ENCODE results near the gene FADS1.

DNA sequence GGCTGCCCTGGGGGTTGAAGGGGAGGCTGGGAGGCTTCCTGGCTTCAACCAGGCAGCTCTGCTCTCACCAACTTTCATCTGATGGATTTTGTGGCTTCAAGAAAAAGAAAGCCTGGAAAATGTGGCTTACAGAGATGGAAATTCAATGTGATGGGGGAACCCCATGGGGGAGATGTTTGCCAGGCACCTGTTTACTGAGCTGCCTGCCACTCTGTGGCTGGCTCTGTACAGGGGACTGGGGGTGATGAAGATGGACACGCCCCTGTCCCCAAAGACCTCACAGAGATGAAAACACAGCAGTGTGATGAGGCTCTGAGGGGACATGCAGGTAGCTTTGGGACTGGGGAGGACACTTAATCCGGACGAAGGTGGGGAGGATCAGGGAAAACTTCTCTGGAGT, 34.5 kb downstream of the FADS1 start:
- TF ChIP-seq, protein P1, sequence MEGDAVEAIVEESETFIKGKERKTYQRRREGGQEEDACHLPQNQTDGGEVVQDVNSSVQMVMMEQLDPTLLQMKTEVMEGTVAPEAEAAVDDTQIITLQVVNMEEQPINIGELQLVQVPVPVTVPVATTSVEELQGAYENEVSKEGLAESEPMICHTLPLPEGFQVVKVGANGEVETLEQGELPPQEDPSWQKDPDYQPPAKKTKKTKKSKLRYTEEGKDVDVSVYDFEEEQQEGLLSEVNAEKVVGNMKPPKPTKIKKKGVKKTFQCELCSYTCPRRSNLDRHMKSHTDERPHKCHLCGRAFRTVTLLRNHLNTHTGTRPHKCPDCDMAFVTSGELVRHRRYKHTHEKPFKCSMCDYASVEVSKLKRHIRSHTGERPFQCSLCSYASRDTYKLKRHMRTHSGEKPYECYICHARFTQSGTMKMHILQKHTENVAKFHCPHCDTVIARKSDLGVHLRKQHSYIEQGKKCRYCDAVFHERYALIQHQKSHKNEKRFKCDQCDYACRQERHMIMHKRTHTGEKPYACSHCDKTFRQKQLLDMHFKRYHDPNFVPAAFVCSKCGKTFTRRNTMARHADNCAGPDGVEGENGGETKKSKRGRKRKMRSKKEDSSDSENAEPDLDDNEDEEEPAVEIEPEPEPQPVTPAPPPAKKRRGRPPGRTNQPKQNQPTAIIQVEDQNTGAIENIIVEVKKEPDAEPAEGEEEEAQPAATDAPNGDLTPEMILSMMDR (conservative IDR thresholded peaks at IDR 0.05; ENCODE audit: low read depth in 2 of 2): no peak
- TF ChIP-seq, protein P2, sequence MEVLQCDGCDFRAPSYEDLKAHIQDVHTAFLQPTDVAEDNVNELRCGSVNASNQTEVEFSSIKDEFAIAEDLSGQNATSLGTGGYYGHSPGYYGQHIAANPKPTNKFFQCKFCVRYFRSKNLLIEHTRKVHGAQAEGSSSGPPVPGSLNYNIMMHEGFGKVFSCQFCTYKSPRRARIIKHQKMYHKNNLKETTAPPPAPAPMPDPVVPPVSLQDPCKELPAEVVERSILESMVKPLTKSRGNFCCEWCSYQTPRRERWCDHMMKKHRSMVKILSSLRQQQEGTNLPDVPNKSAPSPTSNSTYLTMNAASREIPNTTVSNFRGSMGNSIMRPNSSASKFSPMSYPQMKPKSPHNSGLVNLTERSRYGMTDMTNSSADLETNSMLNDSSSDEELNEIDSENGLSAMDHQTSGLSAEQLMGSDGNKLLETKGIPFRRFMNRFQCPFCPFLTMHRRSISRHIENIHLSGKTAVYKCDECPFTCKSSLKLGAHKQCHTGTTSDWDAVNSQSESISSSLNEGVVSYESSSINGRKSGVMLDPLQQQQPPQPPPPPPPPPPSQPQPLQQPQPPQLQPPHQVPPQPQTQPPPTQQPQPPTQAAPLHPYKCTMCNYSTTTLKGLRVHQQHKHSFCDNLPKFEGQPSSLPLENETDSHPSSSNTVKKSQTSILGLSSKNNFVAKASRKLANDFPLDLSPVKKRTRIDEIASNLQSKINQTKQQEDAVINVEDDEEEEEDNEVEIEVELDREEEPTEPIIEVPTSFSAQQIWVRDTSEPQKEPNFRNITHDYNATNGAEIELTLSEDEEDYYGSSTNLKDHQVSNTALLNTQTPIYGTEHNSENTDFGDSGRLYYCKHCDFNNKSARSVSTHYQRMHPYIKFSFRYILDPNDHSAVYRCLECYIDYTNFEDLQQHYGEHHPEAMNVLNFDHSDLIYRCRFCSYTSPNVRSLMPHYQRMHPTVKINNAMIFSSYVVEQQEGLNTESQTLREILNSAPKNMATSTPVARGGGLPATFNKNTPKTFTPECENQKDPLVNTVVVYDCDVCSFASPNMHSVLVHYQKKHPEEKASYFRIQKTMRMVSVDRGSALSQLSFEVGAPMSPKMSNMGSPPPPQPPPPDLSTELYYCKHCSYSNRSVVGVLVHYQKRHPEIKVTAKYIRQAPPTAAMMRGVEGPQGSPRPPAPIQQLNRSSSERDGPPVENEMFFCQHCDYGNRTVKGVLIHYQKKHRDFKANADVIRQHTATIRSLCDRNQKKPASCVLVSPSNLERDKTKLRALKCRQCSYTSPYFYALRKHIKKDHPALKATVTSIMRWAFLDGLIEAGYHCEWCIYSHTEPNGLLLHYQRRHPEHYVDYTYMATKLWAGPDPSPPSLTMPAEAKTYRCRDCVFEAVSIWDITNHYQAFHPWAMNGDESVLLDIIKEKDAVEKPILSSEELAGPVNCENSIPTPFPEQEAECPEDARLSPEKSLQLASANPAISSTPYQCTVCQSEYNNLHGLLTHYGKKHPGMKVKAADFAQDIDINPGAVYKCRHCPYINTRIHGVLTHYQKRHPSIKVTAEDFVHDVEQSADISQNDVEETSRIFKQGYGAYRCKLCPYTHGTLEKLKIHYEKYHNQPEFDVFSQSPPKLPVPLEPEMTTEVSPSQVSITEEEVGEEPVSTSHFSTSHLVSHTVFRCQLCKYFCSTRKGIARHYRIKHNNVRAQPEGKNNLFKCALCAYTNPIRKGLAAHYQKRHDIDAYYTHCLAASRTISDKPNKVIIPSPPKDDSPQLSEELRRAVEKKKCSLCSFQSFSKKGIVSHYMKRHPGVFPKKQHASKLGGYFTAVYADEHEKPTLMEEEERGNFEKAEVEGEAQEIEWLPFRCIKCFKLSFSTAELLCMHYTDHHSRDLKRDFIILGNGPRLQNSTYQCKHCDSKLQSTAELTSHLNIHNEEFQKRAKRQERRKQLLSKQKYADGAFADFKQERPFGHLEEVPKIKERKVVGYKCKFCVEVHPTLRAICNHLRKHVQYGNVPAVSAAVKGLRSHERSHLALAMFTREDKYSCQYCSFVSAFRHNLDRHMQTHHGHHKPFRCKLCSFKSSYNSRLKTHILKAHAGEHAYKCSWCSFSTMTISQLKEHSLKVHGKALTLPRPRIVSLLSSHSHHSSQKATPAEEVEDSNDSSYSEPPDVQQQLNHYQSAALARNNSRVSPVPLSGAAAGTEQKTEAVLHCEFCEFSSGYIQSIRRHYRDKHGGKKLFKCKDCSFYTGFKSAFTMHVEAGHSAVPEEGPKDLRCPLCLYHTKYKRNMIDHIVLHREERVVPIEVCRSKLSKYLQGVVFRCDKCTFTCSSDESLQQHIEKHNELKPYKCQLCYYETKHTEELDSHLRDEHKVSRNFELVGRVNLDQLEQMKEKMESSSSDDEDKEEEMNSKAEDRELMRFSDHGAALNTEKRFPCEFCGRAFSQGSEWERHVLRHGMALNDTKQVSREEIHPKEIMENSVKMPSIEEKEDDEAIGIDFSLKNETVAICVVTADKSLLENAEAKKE (CRISPR knock-in tag; IDR thresholded peaks at IDR 0.05): no peak
- TF ChIP-seq POLR2AphosphoS5 (IDR thresholded peaks at IDR 0.05; ENCODE audit: low read depth) (no peak), EZH2 (IDR thresholded peaks at IDR 0.05; ENCODE audit: low read depth, unreplicated experiment) (no peak), NANOG (IDR thresholded peaks at IDR 0.05; ENCODE audit: borderline replicate concordance) (no peak)
- TF ChIP-seq, protein P3, sequence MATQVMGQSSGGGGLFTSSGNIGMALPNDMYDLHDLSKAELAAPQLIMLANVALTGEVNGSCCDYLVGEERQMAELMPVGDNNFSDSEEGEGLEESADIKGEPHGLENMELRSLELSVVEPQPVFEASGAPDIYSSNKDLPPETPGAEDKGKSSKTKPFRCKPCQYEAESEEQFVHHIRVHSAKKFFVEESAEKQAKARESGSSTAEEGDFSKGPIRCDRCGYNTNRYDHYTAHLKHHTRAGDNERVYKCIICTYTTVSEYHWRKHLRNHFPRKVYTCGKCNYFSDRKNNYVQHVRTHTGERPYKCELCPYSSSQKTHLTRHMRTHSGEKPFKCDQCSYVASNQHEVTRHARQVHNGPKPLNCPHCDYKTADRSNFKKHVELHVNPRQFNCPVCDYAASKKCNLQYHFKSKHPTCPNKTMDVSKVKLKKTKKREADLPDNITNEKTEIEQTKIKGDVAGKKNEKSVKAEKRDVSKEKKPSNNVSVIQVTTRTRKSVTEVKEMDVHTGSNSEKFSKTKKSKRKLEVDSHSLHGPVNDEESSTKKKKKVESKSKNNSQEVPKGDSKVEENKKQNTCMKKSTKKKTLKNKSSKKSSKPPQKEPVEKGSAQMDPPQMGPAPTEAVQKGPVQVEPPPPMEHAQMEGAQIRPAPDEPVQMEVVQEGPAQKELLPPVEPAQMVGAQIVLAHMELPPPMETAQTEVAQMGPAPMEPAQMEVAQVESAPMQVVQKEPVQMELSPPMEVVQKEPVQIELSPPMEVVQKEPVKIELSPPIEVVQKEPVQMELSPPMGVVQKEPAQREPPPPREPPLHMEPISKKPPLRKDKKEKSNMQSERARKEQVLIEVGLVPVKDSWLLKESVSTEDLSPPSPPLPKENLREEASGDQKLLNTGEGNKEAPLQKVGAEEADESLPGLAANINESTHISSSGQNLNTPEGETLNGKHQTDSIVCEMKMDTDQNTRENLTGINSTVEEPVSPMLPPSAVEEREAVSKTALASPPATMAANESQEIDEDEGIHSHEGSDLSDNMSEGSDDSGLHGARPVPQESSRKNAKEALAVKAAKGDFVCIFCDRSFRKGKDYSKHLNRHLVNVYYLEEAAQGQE (IDR thresholded peaks at IDR 0.05; ENCODE audit: unreplicated experiment): no peak
